H9 (cell line): ENCODE measurements around the gene C1QB. TPM values are rescaled to one million over a fixed set of nuclear protein-coding genes. Genes with fewer than 3 reads are reported as not detected.

ENCODE experiments used
- DNase-seq: peaks from one replicate; pipeline ENCODE4 v3.0.0-alpha.2; 2017
- H2AFZ ChIP-seq: one replicate; pipeline ENCODE4 v1.6.1; 2013; ENCODE audit warnings: mild to moderate bottlenecking, low read length, control low read depth, moderate library complexity
- H2AK5ac ChIP-seq: 2 replicates; pipeline ENCODE4 v1.6.1; 2013; ENCODE audit warnings: low read length, control low read depth, mixed read lengths; ENCODE audit not compliant: insufficient read length
- H2BK120ac ChIP-seq: one replicate; pipeline ENCODE4 v1.6.1; 2013; ENCODE audit warnings: low read depth, mild to moderate bottlenecking, low read length, control low read depth, inconsistent platforms; ENCODE audit not compliant: poor library complexity, severe bottlenecking
- H2BK12ac ChIP-seq: 2 replicates; pipeline ENCODE4 v1.6.1; 2013; ENCODE audit warnings: low read length, control low read depth, mixed read lengths, low read depth; ENCODE audit not compliant: insufficient read length
- H2BK15ac ChIP-seq: 2 replicates; pipeline ENCODE4 v1.6.1; 2013; ENCODE audit warnings: low read depth, low read length, control low read depth
- H2BK20ac ChIP-seq: one replicate; pipeline ENCODE4 v1.6.1; 2013; ENCODE audit warnings: low read depth, mild to moderate bottlenecking, low read length, control low read depth, inconsistent platforms; ENCODE audit not compliant: poor library complexity, severe bottlenecking
- H2BK5ac ChIP-seq: 2 replicates; pipeline ENCODE4 v1.6.1; 2013; ENCODE audit warnings: low read length, control low read depth, mixed read lengths; ENCODE audit not compliant: insufficient read length
- H3K14ac ChIP-seq: 2 replicates; pipeline ENCODE4 v1.6.1; 2013; ENCODE audit warnings: low read length, control low read depth; ENCODE audit not compliant: insufficient read depth
- H3K18ac ChIP-seq: 2 replicates; pipeline ENCODE4 v1.6.1; 2013; ENCODE audit warnings: low read depth, mild to moderate bottlenecking, mixed read lengths, low read length, control low read depth; ENCODE audit not compliant: insufficient read length
- H3K23ac ChIP-seq: 2 replicates; pipeline ENCODE4 v1.6.1; 2013; ENCODE audit warnings: low read length, control low read depth, mixed read lengths, low read depth; ENCODE audit not compliant: insufficient read length
- H3K23me2 ChIP-seq: 2 replicates; pipeline ENCODE4 v1.6.1; 2013; ENCODE audit warnings: low read depth, mild to moderate bottlenecking, mixed read lengths, low read length, control low read depth; ENCODE audit not compliant: insufficient read length, poor library complexity, severe bottlenecking
- H3K27ac ChIP-seq: 2 replicates; pipeline ENCODE4 v1.5.1; 2013; ENCODE audit warnings: low read length, control low read depth, mixed read lengths, low read depth; ENCODE audit not compliant: insufficient read length
- H3K27me3 ChIP-seq: 2 replicates; pipeline ENCODE4 v1.6.1; 2013; ENCODE audit warnings: low read length, control low read depth, inconsistent platforms; ENCODE audit not compliant: insufficient read depth
- H3K4ac ChIP-seq: 2 replicates; pipeline ENCODE4 v1.6.1; 2013; ENCODE audit warnings: low read depth, mild to moderate bottlenecking, control low read depth, inconsistent platforms, low read length, moderate library complexity
- H3K4me1 ChIP-seq: 2 replicates; pipeline ENCODE4 v1.6.1; 2013; ENCODE audit warnings: low read length, control low read depth, inconsistent platforms; ENCODE audit not compliant: insufficient read depth
- H3K4me2 ChIP-seq: 2 replicates; pipeline ENCODE4 v1.6.1; 2013; ENCODE audit warnings: low read length, control low read depth, mixed read lengths; ENCODE audit not compliant: insufficient read length, insufficient read depth
- H3K56ac ChIP-seq: 2 replicates; pipeline ENCODE4 v1.6.1; 2013; ENCODE audit warnings: low read depth, mild to moderate bottlenecking, mixed read lengths, low read length, control low read depth; ENCODE audit not compliant: insufficient read length
- H3K79me1 ChIP-seq: 2 replicates; pipeline ENCODE4 v1.6.1; 2013; ENCODE audit warnings: low read depth, mild to moderate bottlenecking, moderate library complexity, low read length, control low read depth, inconsistent platforms; ENCODE audit not compliant: insufficient read depth, poor library complexity, severe bottlenecking
- H3K79me2 ChIP-seq: 2 replicates; pipeline ENCODE4 v1.6.1; 2013; ENCODE audit warnings: low read length, control low read depth, inconsistent platforms; ENCODE audit not compliant: insufficient read depth
- H3K9ac ChIP-seq: 2 replicates; pipeline ENCODE4 v1.6.1; 2013; ENCODE audit warnings: low read length, control low read depth, mixed read lengths; ENCODE audit not compliant: insufficient read length; ENCODE audit errors: extremely low read depth
- H3K9me3 ChIP-seq: one replicate; pipeline ENCODE4 v1.6.1; 2013; ENCODE audit warnings: low read depth, low read length, inconsistent platforms; ENCODE audit not compliant: control insufficient read depth
- H3T11ph ChIP-seq: one replicate; pipeline ENCODE4 v1.6.1; 2013; ENCODE audit warnings: mild to moderate bottlenecking, low read length, control low read depth, inconsistent platforms
- H4K20me1 ChIP-seq: one replicate; pipeline ENCODE4 v1.6.1; 2013; ENCODE audit not compliant: control insufficient read depth, insufficient read length, insufficient read depth
- H4K5ac ChIP-seq: 2 replicates; pipeline ENCODE4 v1.6.1; 2013; ENCODE audit warnings: low read depth, mild to moderate bottlenecking, mixed read lengths, low read length, control low read depth; ENCODE audit not compliant: insufficient read length
- H4K8ac ChIP-seq: replicated peaks from 2 replicates; pipeline ENCODE4 v1.6.1; 2013; ENCODE audit warnings: low read length, control low read depth, mixed read lengths, low read depth; ENCODE audit not compliant: insufficient read length
- H4K91ac ChIP-seq: 2 replicates; pipeline ENCODE4 v1.6.1; 2013; ENCODE audit warnings: low read depth, mild to moderate bottlenecking, moderate library complexity, mixed read lengths, low read length, control low read depth; ENCODE audit not compliant: insufficient read length
- H3K27ac Mint-ChIP-seq, 3 experiments: 2 replicates in 2 of 3; 3 replicates in 1 of 3; pipeline ENCODE4 v1.8.0; 2020 to 2021; ENCODE audit warnings: mixed read lengths in 3 of 3, mild to moderate bottlenecking in 1 of 3, moderate library complexity in 1 of 3
- H3K27me3 Mint-ChIP-seq: 2 replicates; pipeline ENCODE4 v1.8.0; 2021; ENCODE audit warnings: low read depth, mild to moderate bottlenecking, moderate library complexity, mixed read lengths
- H3K36me3 Mint-ChIP-seq, 3 experiments: 2 replicates in 2 of 3; 3 replicates in 1 of 3; pipeline ENCODE4 v1.8.0; 2020 to 2021; ENCODE audit warnings: low read depth in 3 of 3, mixed read lengths in 3 of 3; ENCODE audit not compliant: insufficient read depth in 1 of 3
- H3K4me1 Mint-ChIP-seq, 2 experiments: 2 replicates each; pipeline ENCODE4 v1.8.0; 2020; ENCODE audit warnings: mixed read lengths in 2 of 2
- H3K4me3 Mint-ChIP-seq, 2 experiments: 2 replicates in 1 of 2; 3 replicates in 1 of 2; pipeline ENCODE4 v1.8.0; 2020 to 2021; ENCODE audit warnings: mild to moderate bottlenecking in 2 of 2, mixed read lengths in 2 of 2, moderate library complexity in 1 of 2
- H3K9me3 Mint-ChIP-seq, 2 experiments: 2 replicates in 1 of 2; 3 replicates in 1 of 2; pipeline ENCODE4 v1.8.0; 2020; ENCODE audit warnings: mild to moderate bottlenecking in 2 of 2, mixed read lengths in 2 of 2, moderate library complexity in 1 of 2
- CTCF ChIP-seq: fragments of 200-600 bp; sonication (generic); conservative IDR thresholded peaks from 3 replicates; pipeline ENCODE4 v1.8.0; 2021; ENCODE audit warnings: antibody characterized with exemption, mild to moderate bottlenecking
- WGBS: extraction: QIAGEN DNeasy Blood & Tissue Kit; methylation state at CpG from one replicate; pipeline ENCODE4 v1.1.7; 2013; ENCODE audit warnings: missing lambda C conversion rate, low lambda C conversion rate, mixed read lengths; ENCODE audit not compliant: insufficient read length; ENCODE audit errors: extremely low coverage; 5-methylcytosine and 5-hydroxymethylcytosine counted together
- total RNA-seq: library from RNA; stranded (reverse); gene quantifications from 2 replicates; pipeline ENCODE4 v1.2.1, GENCODE V29; 2021

Gene C1QB
- total RNA-seq, 1 experiment from 2014 or later, result not detected

GRCh38 chr1:22709227-22709626 lies 56.2 kb downstream of the C1QB start:
- Histone ChIP-seq H3K18ac (no peak overlapping the region), H3T11ph (no peak overlapping the region), H2BK12ac (no peak overlapping the region), H3K4me2 (no peak overlapping the region), H2BK15ac (no peak overlapping the region), H4K8ac (no peak overlapping the region), H2BK5ac (no peak overlapping the region), H3K14ac (no peak overlapping the region), H2BK20ac (no peak overlapping the region), H3K4ac (no peak overlapping the region), H2AK5ac (no peak overlapping the region), H3K79me2 (no peaks in the 10 kb centered on the region), H3K56ac (no peak overlapping the region), H4K20me1 (no peaks in the 10 kb centered on the region), H3K4me1 (no peaks in the 10 kb centered on the region), H3K27me3 (peaks cover 5% of the 10 kb centered on the region; the same call in 1 of the 2 replicates), H2BK120ac (no peak overlapping the region), H3K9ac (no peak overlapping the region), H3K23me2 (peaks cover 4% of the 10 kb centered on the region), H3K27ac (no peak overlapping the region), H3K9me3 (no peaks in the 10 kb centered on the region), H4K5ac (no peak overlapping the region), H3K79me1 (no peaks in the 10 kb centered on the region), H2AFZ (no peak overlapping the region), H4K91ac (no peak overlapping the region), H3K23ac (no peak overlapping the region)
- H3K4me1 Mint-ChIP-seq, result peaks cover 15 to 32% of the 10 kb centered on the region in 2 experiments
- no peak overlapping the region for H3K27ac Mint-ChIP-seq
- no peaks in the 10 kb centered on the region; a peak in 1 of 7 replicates for H3K36me3 Mint-ChIP-seq
- peaks cover 53% of the 10 kb centered on the region for H3K27me3 Mint-ChIP-seq
- WGBS, result no CpG with 5 or more reads among the region's 3 CpGs
- peak overlapping the region; percentile 61 to 81 for H3K4me3 Mint-ChIP-seq
- TF ChIP-seq CTCF, result peak; percentile 67
- peak; percentile 65 for DNase-seq
- H3K9me3 Mint-ChIP-seq, result no peaks in the 10 kb centered on the region; a peak in 1 of 5 replicates
